Esophagus (tissue), 2 donors: ENCODE results near the gene ZNF212. TPM values are rescaled to one million over a fixed set of nuclear protein-coding genes. Genes with fewer than 3 reads are reported as not detected.

Experiments used
- H3K27ac ChIP-seq, 2 donors: one replicate each; pipeline ENCODE4 v1.5.1; 2013; ENCODE audit warnings: low read depth in 2 of 2, mild to moderate bottlenecking in 2 of 2, inconsistent platforms in 1 of 2, low read length in 1 of 2, moderate library complexity in 1 of 2
- H3K27me3 ChIP-seq, 2 donors: one replicate each; pipeline ENCODE4 v1.6.1; 2013; ENCODE audit warnings: low read length in 2 of 2, control low read depth in 1 of 2, mild to moderate bottlenecking in 1 of 2; ENCODE audit not compliant: insufficient read depth in 2 of 2, control insufficient read depth in 1 of 2
- H3K36me3 ChIP-seq, 2 donors: one replicate each; pipeline ENCODE4 v1.6.1; 2013; ENCODE audit warnings: low read length in 1 of 2; ENCODE audit not compliant: control insufficient read depth in 2 of 2, insufficient read depth in 2 of 2
- H3K4me1 ChIP-seq, 2 donors: one replicate each; pipeline ENCODE4 v1.6.1; 2013; ENCODE audit warnings: low read length in 1 of 2; ENCODE audit not compliant: control insufficient read depth in 2 of 2, insufficient read depth in 2 of 2
- H3K4me3 ChIP-seq, 2 donors: one replicate each; pipeline ENCODE4 v1.5.1; 2013; ENCODE audit warnings: low read length in 2 of 2, mild to moderate bottlenecking in 2 of 2, low read depth in 1 of 2, moderate library complexity in 1 of 2
- H3K9me3 ChIP-seq, 2 donors: one replicate each; pipeline ENCODE4 v1.6.1; 2013; ENCODE audit warnings: mild to moderate bottlenecking in 2 of 2, low read depth in 1 of 2, low read length in 1 of 2, moderate library complexity in 1 of 2; ENCODE audit not compliant: control insufficient read depth in 2 of 2, insufficient read depth in 1 of 2
- whole genome bisulfite sequencing, 2 donors: extraction: QIAGEN DNeasy Blood & Tissue Kit; methylation state at CpG; one replicate each; pipeline ENCODE4 v1.1.7; 2013; 5-methylcytosine and 5-hydroxymethylcytosine counted together
- polyA plus RNA-seq, 2 donors: library from polyadenylated mRNA; stranded (reverse); fragments of 200-250 nt; gene quantifications; one replicate each; pipeline ENCODE4 v1.2.3, GENCODE V29; 2013
- donor health status: healthy with polysubstance abuse.
- donor health status: Bipolar disorder and iron deficiency.

The ZNF212 gene
- polyA plus RNA-seq, 2 donors: 10.2 to 15.6 TPM

- H3K4me3 ChIP-seq: no peak overlapping the region
- H3K4me1 ChIP-seq: no peaks in the 10 kb centered on the region
- 88 to 100% methylated on average over 3 to 7 of the region's 9 CpGs for WGBS, 2 donors
- no peak overlapping the region for H3K27ac ChIP-seq
- H3K9me3 ChIP-seq: no peaks in the 10 kb centered on the region
- no peaks in the 10 kb centered on the region for H3K27me3 ChIP-seq
- H3K36me3 ChIP-seq: peaks cover 10 to 36% of the 10 kb centered on the region in 2 donors
These were observed 40.7 kb downstream of the ZNF212 start for GRCh38 chr7:149280151-149280550.

DNA sequence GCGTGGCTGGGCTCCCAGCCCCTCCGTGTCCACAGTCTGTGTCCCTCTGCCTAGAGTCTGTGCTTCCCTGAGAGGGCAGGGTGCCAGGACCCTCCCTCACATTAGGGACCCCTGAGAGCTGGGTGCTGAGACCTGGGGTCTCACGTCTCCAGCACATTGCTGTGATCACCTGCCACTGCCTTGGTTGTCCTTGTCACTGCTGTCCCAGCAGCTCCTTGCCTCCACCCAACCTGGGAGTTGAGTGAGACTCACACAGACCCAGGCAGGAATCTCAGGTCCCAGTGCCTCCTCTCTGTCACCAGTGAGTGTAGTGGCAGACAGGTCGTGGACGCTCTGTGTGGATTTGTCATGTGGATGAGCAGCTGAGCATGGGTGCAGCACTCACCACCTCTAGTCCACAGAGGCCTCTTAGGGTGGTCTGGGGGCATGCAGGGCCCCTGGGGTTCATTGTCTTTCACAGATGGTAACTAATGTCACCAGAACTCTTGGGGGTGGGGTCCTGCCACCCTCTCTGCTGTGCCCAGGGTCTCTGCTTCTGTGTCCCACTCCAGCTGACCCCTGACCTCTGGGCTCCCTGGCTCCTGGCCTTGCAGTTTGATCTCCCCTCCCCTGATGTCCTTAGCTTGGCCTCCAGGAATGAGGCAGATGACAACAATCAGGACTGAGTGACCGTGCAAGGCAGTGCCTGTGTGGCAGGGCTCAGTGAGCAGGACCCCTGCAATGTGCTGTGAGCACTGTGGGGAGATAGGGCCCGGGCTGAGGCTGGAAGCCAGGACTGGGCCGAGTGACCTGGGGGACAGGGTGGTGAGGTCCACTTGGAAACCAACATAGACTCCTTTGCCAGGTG lies 41.4 kb downstream of the ZNF212 start:
- Histone ChIP-seq H3K27me3 (no peaks in the 10 kb centered on the region), H3K9me3 (no peaks in the 10 kb centered on the region), H3K36me3 (peaks cover 10 to 33% of the 10 kb centered on the region in 2 donors), H3K27ac (no peak overlapping the region), H3K4me1 (peaks cover 0 to 6% of the 10 kb centered on the region in 2 donors), H3K4me3 (no peak overlapping the region)
- WGBS, 2 donors: 91 to 94% methylated on average over 8 of the region's 8 CpGs

- Histone ChIP-seq H3K9me3 (no peaks in the 10 kb centered on the region), H3K4me1 (peaks cover 0 to 7% of the 10 kb centered on the region in 2 donors), H3K36me3 (peaks cover 10 to 30% of the 10 kb centered on the region in 2 donors), H3K27ac (no peak overlapping the region), H3K4me3 (no peak overlapping the region), H3K27me3 (no peaks in the 10 kb centered on the region)
- 92 to 94% methylated on average over 32 to 59 of the region's 59 CpGs for WGBS, 2 donors
These were observed 42.3 kb downstream of the ZNF212 start for GRCh38 chr7:149281508-149282330.

DNA sequence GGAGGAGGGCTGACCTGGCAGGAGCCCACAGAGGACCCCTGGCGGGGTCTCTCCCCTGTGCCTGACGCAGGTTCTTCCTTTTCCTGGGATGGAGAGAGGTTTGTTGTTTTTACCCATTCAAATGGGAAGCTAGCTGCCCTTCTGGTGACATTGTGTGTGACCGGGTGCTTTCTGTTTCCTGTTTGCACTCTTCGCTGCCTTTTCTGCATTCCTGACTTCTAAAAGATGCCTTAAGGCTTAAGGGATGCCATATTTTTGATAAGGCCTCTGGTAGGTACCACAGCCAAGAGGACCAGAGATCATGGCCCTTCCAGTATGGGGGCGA lies 42.8 kb downstream of the ZNF212 start:
- 88 to 92% methylated on average over 5 of the region's 5 CpGs for WGBS, 2 donors
- no peak overlapping the region for H3K4me3 ChIP-seq
- H3K36me3 ChIP-seq: peaks cover 10 to 30% of the 10 kb centered on the region in 2 donors
- H3K27ac ChIP-seq: no peak overlapping the region
- no peaks in the 10 kb centered on the region for H3K27me3 ChIP-seq
- H3K4me1 ChIP-seq: peaks cover 0 to 7% of the 10 kb centered on the region in 2 donors
- no peaks in the 10 kb centered on the region for H3K9me3 ChIP-seq

DNA sequence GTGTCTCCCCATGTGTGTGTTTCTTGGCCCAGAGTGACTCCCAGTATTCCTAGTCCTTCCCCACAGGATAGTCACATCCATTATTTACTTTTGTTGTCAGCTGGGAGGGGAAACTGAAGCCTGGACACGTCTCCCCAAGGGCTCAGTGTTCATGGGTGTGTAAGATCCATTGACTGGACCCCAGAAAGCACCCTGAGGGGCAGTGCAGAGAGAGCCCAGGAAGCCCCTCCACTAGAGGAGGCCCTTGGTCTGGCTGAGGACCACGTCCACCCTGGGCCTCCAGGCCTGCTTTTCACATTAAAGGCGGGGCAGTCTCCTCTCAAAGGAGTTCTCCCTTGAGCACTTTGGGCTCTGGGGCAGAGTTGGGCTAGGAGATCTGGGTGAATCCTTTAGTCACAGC lies 43.9 kb downstream of the ZNF212 start:
- H3K4me3 ChIP-seq: no peak overlapping the region
- peaks cover 0 to 7% of the 10 kb centered on the region in 2 donors for H3K4me1 ChIP-seq
- H3K27me3 ChIP-seq: no peaks in the 10 kb centered on the region
- WGBS, 2 donors: 81 to 89% methylated on average over 3 of the region's 3 CpGs
- H3K36me3 ChIP-seq: peaks cover 10 to 30% of the 10 kb centered on the region in 2 donors
- no peak overlapping the region for H3K27ac ChIP-seq
- no peaks in the 10 kb centered on the region for H3K9me3 ChIP-seq

DNA sequence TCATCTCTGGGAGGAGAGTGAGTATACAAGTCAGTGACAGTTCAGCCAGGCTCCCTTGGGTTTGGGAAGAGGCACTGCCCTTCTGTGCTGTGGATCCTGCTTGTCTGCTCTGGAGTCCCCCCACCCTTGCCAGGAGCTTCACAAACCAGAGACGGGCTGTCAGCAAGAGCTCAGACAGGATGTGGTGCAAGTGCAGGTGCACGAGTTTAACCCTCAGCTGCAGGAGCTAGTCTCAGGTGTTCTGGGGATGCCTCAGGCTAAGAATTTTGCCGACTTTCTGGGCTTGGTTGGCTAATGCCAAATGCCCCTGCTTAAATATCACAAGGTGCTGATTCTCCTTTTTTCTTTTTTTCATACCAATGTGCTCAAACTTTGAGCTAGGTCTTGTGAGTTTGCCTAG lies 44.9 kb downstream of the ZNF212 start:
- peaks cover 0 to 7% of the 10 kb centered on the region in 2 donors for H3K4me1 ChIP-seq
- H3K27me3 ChIP-seq: no peaks in the 10 kb centered on the region
- no peak overlapping the region for H3K4me3 ChIP-seq
- H3K27ac ChIP-seq: no peak overlapping the region
- H3K9me3 ChIP-seq: no peaks in the 10 kb centered on the region
- 42 to 44% methylated on average over 3 of the region's 3 CpGs for WGBS, 2 donors
- H3K36me3 ChIP-seq: peaks cover 10 to 20% of the 10 kb centered on the region in 2 donors

GRCh38 chr7:149284850-149285585 lies 45.6 kb downstream of the ZNF212 start:
- H3K36me3 ChIP-seq: peaks cover 10 to 19% of the 10 kb centered on the region in 2 donors
- peak overlapping the region; percentile 59 to 60 for H3K4me3 ChIP-seq
- peaks cover 3 to 7% of the 10 kb centered on the region in 2 donors for H3K4me1 ChIP-seq
- WGBS, 2 donors: 1 to 2% methylated on average over 46 to 66 of the region's 66 CpGs
- H3K27ac ChIP-seq: peak overlapping the region in 1 of 2 donors; percentile 27
- H3K27me3 ChIP-seq: no peaks in the 10 kb centered on the region
- H3K9me3 ChIP-seq: no peaks in the 10 kb centered on the region

DNA sequence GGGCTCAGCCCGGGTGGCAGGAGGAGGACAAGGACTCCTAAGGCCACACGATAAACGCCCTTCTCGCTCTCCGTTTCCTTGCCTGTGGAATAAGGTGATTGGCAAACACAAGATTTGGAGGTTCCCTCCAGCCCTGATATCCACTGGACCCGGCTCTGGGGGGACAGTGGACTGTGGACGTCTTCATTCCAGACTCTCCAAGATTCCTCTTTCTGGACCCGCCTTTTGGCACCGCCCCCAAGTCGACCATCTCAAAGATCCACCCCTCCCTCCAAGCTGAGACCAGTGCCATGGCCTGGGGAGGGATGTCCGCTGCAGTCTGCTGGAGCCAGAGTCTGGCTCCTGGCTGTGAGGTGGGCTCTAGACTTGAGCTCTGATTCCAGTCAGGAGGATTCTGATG lies 46.2 kb downstream of the ZNF212 start:
- no peaks in the 10 kb centered on the region for H3K9me3 ChIP-seq
- 8 to 11% methylated on average over 11 of the region's 11 CpGs for WGBS, 2 donors
- H3K36me3 ChIP-seq: peaks cover 10 to 17% of the 10 kb centered on the region in 2 donors
- H3K4me3 ChIP-seq: peak overlapping the region; percentile 59 to 60
- peaks cover 3 to 7% of the 10 kb centered on the region in 2 donors for H3K4me1 ChIP-seq
- peak overlapping the region in 1 of 2 donors; percentile 27 for H3K27ac ChIP-seq
- H3K27me3 ChIP-seq: no peaks in the 10 kb centered on the region

DNA sequence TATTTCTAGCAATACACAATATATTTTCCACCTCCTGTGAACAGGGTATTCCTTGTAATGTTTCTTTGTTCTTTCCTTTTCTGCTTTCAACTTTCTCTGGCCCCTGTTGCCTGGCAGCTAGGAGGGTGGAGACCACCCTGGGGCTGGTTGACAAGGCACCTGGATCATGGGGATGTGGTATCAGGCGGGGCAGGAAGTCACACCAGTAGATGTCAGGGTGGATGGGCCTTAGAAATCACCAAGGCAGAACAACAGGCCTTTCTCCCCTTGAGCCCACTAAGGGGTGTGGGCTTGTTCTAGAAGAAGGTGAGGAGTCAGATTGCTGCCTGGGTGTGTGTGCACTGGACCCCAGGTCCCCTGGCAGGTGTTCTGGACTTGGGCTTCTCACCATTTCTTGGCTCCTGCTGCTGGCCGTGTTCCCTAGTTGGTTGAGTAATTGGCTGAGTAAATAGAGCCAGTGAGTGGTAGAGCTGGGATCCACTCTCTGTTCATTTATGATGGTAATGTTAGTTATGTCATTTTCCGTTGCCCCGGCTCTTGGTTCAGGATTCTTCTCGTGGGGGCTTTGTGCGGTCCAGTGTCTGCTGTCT lies 47.5 kb downstream of the ZNF212 start:
- peaks cover 3 to 9% of the 10 kb centered on the region in 2 donors for H3K36me3 ChIP-seq
- no peak overlapping the region for H3K4me3 ChIP-seq
- 88 to 90% methylated on average over 6 of the region's 6 CpGs for WGBS, 2 donors
- no peaks in the 10 kb centered on the region for H3K27me3 ChIP-seq
- H3K27ac ChIP-seq: no peak overlapping the region
- H3K4me1 ChIP-seq: peaks cover 3 to 7% of the 10 kb centered on the region in 2 donors
- H3K9me3 ChIP-seq: no peaks in the 10 kb centered on the region
